ENCODE measurements around the gene ROR2. TPM values are rescaled to one million over a fixed set of nuclear protein-coding genes. Genes with fewer than 3 reads are reported as not detected.

ROR2 gene
- total and polyA plus RNA-seq, 2 of the 8 experiments (the other 6 are each of a cell fraction or from before 2014, with no cell fraction given) = 2.7 to 4.3 TPM

DNA sequence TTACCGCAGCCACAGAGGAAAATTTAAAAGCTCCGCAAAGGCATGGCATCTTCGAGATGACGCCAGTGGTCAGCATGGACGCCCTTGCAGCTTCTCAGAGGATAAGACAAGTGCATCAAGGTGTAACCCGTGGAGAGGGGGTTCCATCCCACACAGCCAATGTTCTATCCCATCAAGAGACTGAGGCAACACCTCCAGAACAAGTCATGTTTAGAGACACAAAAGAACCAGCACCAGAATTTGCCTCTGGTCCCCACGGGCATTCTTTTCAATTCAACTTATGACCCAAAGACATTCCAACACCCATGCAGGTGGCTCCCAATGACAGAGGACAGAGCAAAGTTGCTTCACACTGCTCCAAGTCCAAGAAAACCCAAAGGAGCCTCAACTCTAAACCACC is 20.7 kb downstream of the ROR2 start (continued):
- TF ChIP-seq CHD7 (IDR thresholded peaks at IDR 0.05; ENCODE audit: insufficient replicate concordance, low read length) (no peak), PHF8 (conservative IDR thresholded peaks at IDR 0.05; ENCODE audit: low read depth, low read length) (no peak)

All from H1 (cell line).